IMR-90 (cell line): ENCODE measurements around the gene MYNN. TPM values are rescaled to one million over a fixed set of nuclear protein-coding genes. Genes with fewer than 3 reads are reported as not detected.

Experiments used
- ATAC-seq: fragments of 200-7000 bp; cut with Tn5 transposase; 2 replicates; pipeline ENCODE4 v1.9.1; 2020; ENCODE audit warnings: low read depth, mild to moderate bottlenecking, moderate library complexity
- BruUV-seq: library from RNA; stranded (reverse); fragments of 400-500 nt; replicated peaks from 2 replicates; lab custom pipeline; 2021; lab: Mats Ljungman, UMichigan
- CTCF ChIA-PET: fragments of 300-600 bp; formaldehyde crosslinking; extraction: SDS; loops from one replicate; lab custom pipeline; 2021; ENCODE audit warnings: antibody characterized with exemption; lab: Yijun Ruan, JAX
- POLR2A ChIA-PET: fragments of 300-600 bp; sonication (Branson Sonifier 250); formaldehyde crosslinking; loops from one replicate; lab custom pipeline; 2022; ENCODE audit warnings: antibody characterized with exemption; ENCODE audit not compliant: unreplicated experiment; lab: Charles Lee
- DNase-seq: peaks from one replicate; pipeline ENCODE4 v3.0.0; 2013
- H2AFZ ChIP-seq: replicated peaks from 2 replicates; pipeline ENCODE3; 2013; ENCODE audit warnings: low read length, mild to moderate bottlenecking; ENCODE audit not compliant: poor library complexity
- H2AK5ac ChIP-seq: 2 replicates; pipeline ENCODE4 v1.6.1; 2013; ENCODE audit warnings: low read depth, low read length, inconsistent platforms
- H2AK9ac ChIP-seq: replicated peaks from 2 replicates; pipeline ENCODE3; 2013; ENCODE audit warnings: mild to moderate bottlenecking, low read depth, low read length, moderate library complexity; ENCODE audit not compliant: poor library complexity
- H2BK120ac ChIP-seq: 2 replicates; pipeline ENCODE4 v1.6.1; 2013; ENCODE audit warnings: low read depth, low read length, inconsistent platforms
- H2BK15ac ChIP-seq: 3 replicates; pipeline ENCODE4 v1.6.1; 2013; ENCODE audit warnings: low read depth, low read length, inconsistent platforms
- H2BK20ac ChIP-seq: 2 replicates; pipeline ENCODE4 v1.6.1; 2013; ENCODE audit warnings: low read depth, mild to moderate bottlenecking, inconsistent platforms, low read length, moderate library complexity
- H2BK5ac ChIP-seq: 2 replicates; pipeline ENCODE4 v1.6.1; 2013; ENCODE audit warnings: mild to moderate bottlenecking, low read depth, low read length, inconsistent platforms; ENCODE audit not compliant: poor library complexity, severe bottlenecking
- H3K14ac ChIP-seq: replicated peaks from 2 replicates; pipeline ENCODE4 v1.6.1; 2013; ENCODE audit warnings: low read depth, low read length, inconsistent platforms
- H3K18ac ChIP-seq: 2 replicates; pipeline ENCODE4 v1.6.1; 2013; ENCODE audit warnings: low read depth, low read length, control low read depth
- H3K23ac ChIP-seq: 2 replicates; pipeline ENCODE4 v1.6.1; 2013; ENCODE audit warnings: low read depth, low read length, inconsistent platforms
- H3K27ac ChIP-seq: 2 replicates; pipeline ENCODE4 v1.5.1; 2013; ENCODE audit warnings: mild to moderate bottlenecking, control low read depth, low read length; ENCODE audit not compliant: insufficient read depth
- H3K27me3 ChIP-seq: 2 replicates; pipeline ENCODE4 v1.6.1; 2013; ENCODE audit warnings: low read length; ENCODE audit not compliant: control insufficient read depth, insufficient read depth
- H3K36me3 ChIP-seq: 2 replicates; pipeline ENCODE4 v1.6.1; 2013; ENCODE audit warnings: low read length, mixed read lengths; ENCODE audit not compliant: control insufficient read depth, insufficient read depth
- H3K4ac ChIP-seq: 2 replicates; pipeline ENCODE4 v1.6.1; 2013; ENCODE audit warnings: low read depth, low read length, inconsistent platforms
- H3K4me1 ChIP-seq: 2 replicates; pipeline ENCODE4 v1.6.1; 2013; ENCODE audit warnings: low read length, mixed read lengths; ENCODE audit not compliant: control insufficient read depth, insufficient read depth
- H3K4me2 ChIP-seq: 2 replicates; pipeline ENCODE4 v1.6.1; 2013; ENCODE audit warnings: low read depth, mild to moderate bottlenecking, control low read depth, low read length, moderate library complexity
- H3K4me3 ChIP-seq: 2 replicates; pipeline ENCODE4 v1.5.1; 2013; ENCODE audit warnings: low read depth, mild to moderate bottlenecking, control low read depth, low read length, moderate library complexity; ENCODE audit not compliant: insufficient read depth
- H3K56ac ChIP-seq: 2 replicates; pipeline ENCODE4 v1.6.1; 2013; ENCODE audit warnings: low read length, inconsistent platforms; ENCODE audit not compliant: insufficient read depth; ENCODE audit errors: extremely low read depth
- H3K79me1 ChIP-seq, 2 experiments: 2 replicates each; pipeline ENCODE4 v1.6.1; 2013; ENCODE audit warnings: low read length in 2 of 2, inconsistent platforms in 1 of 2, low read depth in 1 of 2
- H3K9ac ChIP-seq: 2 replicates; pipeline ENCODE4 v1.6.1; 2013; ENCODE audit warnings: low read depth, low read length, control low read depth
- H3K9me1 ChIP-seq: 2 replicates; pipeline ENCODE4 v1.6.1; 2013; ENCODE audit warnings: low read length, inconsistent platforms; ENCODE audit not compliant: insufficient read depth
- H3K9me3 ChIP-seq: 2 replicates; pipeline ENCODE4 v1.6.1; 2013; ENCODE audit warnings: low read length; ENCODE audit not compliant: control insufficient read depth, insufficient read depth
- H4K20me1 ChIP-seq: 2 replicates; pipeline ENCODE4 v1.6.1; 2013; ENCODE audit warnings: low read length, inconsistent platforms; ENCODE audit not compliant: insufficient read depth
- H4K5ac ChIP-seq: 2 replicates; pipeline ENCODE4 v1.6.1; 2013; ENCODE audit warnings: mild to moderate bottlenecking, low read depth, low read length, control low read depth
- H4K8ac ChIP-seq, 2 experiments: 2 replicates each; pipeline ENCODE4 v1.6.1; 2013; ENCODE audit warnings: low read depth in 2 of 2, low read length in 2 of 2, control low read depth in 1 of 2, inconsistent platforms in 1 of 2
- H4K91ac ChIP-seq: 2 replicates; pipeline ENCODE4 v1.6.1; 2013; ENCODE audit warnings: low read depth, low read length, inconsistent platforms; ENCODE audit not compliant: insufficient read depth
- BHLHE40 ChIP-seq: fragments of 150-350 bp; IDR thresholded peaks from 2 replicates; pipeline ENCODE4 v1.6.1; 2016; ENCODE audit warnings: mild to moderate bottlenecking, low read depth, low read length
- CEBPB ChIP-seq: IDR thresholded peaks from 2 replicates; pipeline ENCODE4 v1.6.1; 2012; ENCODE audit warnings: low read depth, low read length, improper control_type of control experiment
- CHD1 ChIP-seq: IDR thresholded peaks from 2 replicates; pipeline ENCODE4 v1.6.1; 2012; ENCODE audit warnings: low read depth, low read length, improper control_type of control experiment
- CTCF ChIP-seq: conservative IDR thresholded peaks from 2 replicates; pipeline ENCODE4 v1.5.1; 2012; ENCODE audit warnings: mild to moderate bottlenecking, low read depth, low read length, improper control_type of control experiment
- FOS ChIP-seq: fragments of 150-350 bp; IDR thresholded peaks from 2 replicates; pipeline ENCODE4 v1.6.1; 2016; ENCODE audit warnings: low read depth, low read length
- MAFK ChIP-seq: IDR thresholded peaks from 2 replicates; pipeline ENCODE4 v1.6.1; 2012; ENCODE audit warnings: low read depth, low read length, improper control_type of control experiment
- MAZ ChIP-seq: IDR thresholded peaks from 2 replicates; pipeline ENCODE4 v1.6.1; 2012; ENCODE audit warnings: low read depth, mild to moderate bottlenecking, low read length, improper control_type of control experiment, moderate library complexity, borderline replicate concordance
- MXI1 ChIP-seq: IDR thresholded peaks from 2 replicates; pipeline ENCODE4 v1.6.1; 2012; ENCODE audit warnings: low read depth, mild to moderate bottlenecking, low read length, moderate library complexity, borderline replicate concordance
- NFE2L2 ChIP-seq: fragments of 150-350 bp; IDR thresholded peaks from 2 replicates; pipeline ENCODE4 v1.6.1; 2016; ENCODE audit warnings: low read depth, mild to moderate bottlenecking, low read length
- POLR2A ChIP-seq: IDR thresholded peaks from 2 replicates; pipeline ENCODE4 v1.6.1; 2012; ENCODE audit warnings: mild to moderate bottlenecking, low read depth, low read length
- RAD21 ChIP-seq: IDR thresholded peaks from 2 replicates; pipeline ENCODE4 v1.6.1; 2012; ENCODE audit warnings: low read length, improper control_type of control experiment
- RCOR1 ChIP-seq: IDR thresholded peaks from 2 replicates; pipeline ENCODE4 v1.6.1; 2012; ENCODE audit warnings: mild to moderate bottlenecking, low read length, improper control_type of control experiment; ENCODE audit not compliant: insufficient replicate concordance
- RFX5 ChIP-seq: IDR thresholded peaks from 2 replicates; pipeline ENCODE4 v1.8.0; 2012; ENCODE audit warnings: low read depth, mild to moderate bottlenecking, low read length, moderate library complexity
- SMC3 ChIP-seq: fragments of 150-350 bp; IDR thresholded peaks from 2 replicates; pipeline ENCODE4 v1.6.1; 2016; ENCODE audit warnings: low read depth, mild to moderate bottlenecking, antibody characterized with exemption, low read length, moderate library complexity
- WGBS, 2 experiments: methylation state at CpG; one replicate each; pipeline versions ENCODE4 v1.1.5 to v1.1.7; 2013; ENCODE audit warnings: missing lambda C conversion rate in 2 of 2; ENCODE audit not compliant: insufficient read length in 1 of 2; ENCODE audit errors: extremely low coverage in 2 of 2; 5-methylcytosine and 5-hydroxymethylcytosine counted together
- dilution Hi-C: fragments of 300-500 bp; cut with HindIII; formaldehyde crosslinking; loops from one replicate; pipeline ENCODE4 v1.14.3; 2018; ENCODE audit warnings: low sequenced_read_pairs; ENCODE audit not compliant: unreplicated experiment
- in situ Hi-C: fragments of 300-500 bp; cut with MboI; formaldehyde crosslinking; loops from 3 replicates; pipeline ENCODE4 v1.14.3; 2019; ENCODE audit warnings: low sequenced_read_pairs, inconsistent platforms, mixed read lengths
- intact Hi-C: fragments of 100-400 bp; cut with micrococcal nuclease; formaldehyde crosslinking; loops from 2 replicates; pipeline ENCODE4 v1.10.0; 2022
- polyA plus RNA-seq, 3 experiments: library from polyadenylated mRNA; depleted of rRNA; stranded (reverse); fragments of >200 nt; gene quantifications; 2 replicates each; pipeline ENCODE4 v1.2.3, GENCODE V29; 2012; ENCODE audit warnings: low replicate concordance in 1 of 3
- total RNA-seq: library from RNA; depleted of rRNA; stranded (reverse); fragments of >200 nt; gene quantifications from 2 replicates; pipeline ENCODE4 v1.2.3, GENCODE V29; 2012
- TF ChIP-seq, protein P1 (sequence below): fragments of 150-350 bp; IDR thresholded peaks from 2 replicates; pipeline ENCODE4 v1.6.1; 2016; ENCODE audit warnings: low read depth, mild to moderate bottlenecking, low read length, moderate library complexity, borderline replicate concordance
- TF ChIP-seq, protein P2 (sequence below): fragments of 150-350 bp; IDR thresholded peaks from 2 replicates; pipeline ENCODE4 v1.6.1; 2017; ENCODE audit warnings: mild to moderate bottlenecking, antibody characterized with exemption, low read length, low read depth

The MYNN gene
- total and polyA plus RNA-seq, 2 of the 4 experiments (the other 2 are of a cell fraction): 11.8 to 26.9 TPM

- no peak overlapping the region for H3K9ac ChIP-seq
- H2BK5ac ChIP-seq: no peak overlapping the region
- H3K56ac ChIP-seq: no peak overlapping the region
- H3K23ac ChIP-seq: no peak overlapping the region
- dilution Hi-C loops (no loop called here), intact Hi-C loops (no loop called here), in situ Hi-C loops (loop anchor here (25.0 kb wide), 1 partner anchor 1668 kb away; the partner anchor contains the start of gene GOLIM4)
- no CpG with 5 or more reads among the region's 2 CpGs for WGBS, 2 experiments
- no peak overlapping the region for H3K18ac ChIP-seq
- H3K27me3 ChIP-seq: no peaks in the 10 kb centered on the region
- no peak overlapping the region for H2BK120ac ChIP-seq
- no peak overlapping the region for H3K4ac ChIP-seq
- H3K27ac ChIP-seq: no peak overlapping the region
- no peak overlapping the region for H4K91ac ChIP-seq
- no peak overlapping the region for H3K14ac ChIP-seq
- H4K20me1 ChIP-seq: no peaks in the 10 kb centered on the region
- TF ChIP-seq MAZ: no peak
- no peak for TF ChIP-seq RFX5
- TF ChIP-seq CEBPB: no peak
- no peak for TF ChIP-seq MAFK
- TF ChIP-seq MXI1: no peak
- TF ChIP-seq, protein P1, sequence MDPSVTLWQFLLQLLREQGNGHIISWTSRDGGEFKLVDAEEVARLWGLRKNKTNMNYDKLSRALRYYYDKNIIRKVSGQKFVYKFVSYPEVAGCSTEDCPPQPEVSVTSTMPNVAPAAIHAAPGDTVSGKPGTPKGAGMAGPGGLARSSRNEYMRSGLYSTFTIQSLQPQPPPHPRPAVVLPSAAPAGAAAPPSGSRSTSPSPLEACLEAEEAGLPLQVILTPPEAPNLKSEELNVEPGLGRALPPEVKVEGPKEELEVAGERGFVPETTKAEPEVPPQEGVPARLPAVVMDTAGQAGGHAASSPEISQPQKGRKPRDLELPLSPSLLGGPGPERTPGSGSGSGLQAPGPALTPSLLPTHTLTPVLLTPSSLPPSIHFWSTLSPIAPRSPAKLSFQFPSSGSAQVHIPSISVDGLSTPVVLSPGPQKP: no peak
- no peak for TF ChIP-seq NFE2L2
- no peak for TF ChIP-seq POLR2A
- TF ChIP-seq CHD1: no peak
- no peak for TF ChIP-seq RCOR1
- TF ChIP-seq, protein P2, sequence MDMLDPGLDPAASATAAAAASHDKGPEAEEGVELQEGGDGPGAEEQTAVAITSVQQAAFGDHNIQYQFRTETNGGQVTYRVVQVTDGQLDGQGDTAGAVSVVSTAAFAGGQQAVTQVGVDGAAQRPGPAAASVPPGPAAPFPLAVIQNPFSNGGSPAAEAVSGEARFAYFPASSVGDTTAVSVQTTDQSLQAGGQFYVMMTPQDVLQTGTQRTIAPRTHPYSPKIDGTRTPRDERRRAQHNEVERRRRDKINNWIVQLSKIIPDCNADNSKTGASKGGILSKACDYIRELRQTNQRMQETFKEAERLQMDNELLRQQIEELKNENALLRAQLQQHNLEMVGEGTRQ: no peak
- no peak for TF ChIP-seq RAD21
- TF ChIP-seq FOS: no peak
- no peak for TF ChIP-seq BHLHE40
- no peak for TF ChIP-seq SMC3
- TF ChIP-seq CTCF: no peak
- H2BK20ac ChIP-seq: no peak overlapping the region
- peaks cover 5% of the 10 kb centered on the region; the same call in 1 of the 2 replicates for H3K4me1 ChIP-seq
- H3K36me3 ChIP-seq: no peaks in the 10 kb centered on the region
- H2AK9ac ChIP-seq: no peak overlapping the region
- H4K8ac ChIP-seq: no peak overlapping the region
- no peak overlapping the region for H3K4me3 ChIP-seq
- no peak overlapping the region for H3K4me2 ChIP-seq
- H2AK5ac ChIP-seq: no peak overlapping the region
- no peaks in the 10 kb centered on the region for H3K79me1 ChIP-seq
- ATAC-seq: no peak
- ChIA-PET CTCF (no interaction called here), POLR2A (no interaction called here)
- no TSS peak for BruUV-seq
- H3K9me1 ChIP-seq: no peaks in the 10 kb centered on the region
- no peak overlapping the region for H2AFZ ChIP-seq
- DNase-seq: no peak
- no peak overlapping the region for H2BK15ac ChIP-seq
- H3K9me3 ChIP-seq: peaks cover 2% of the 10 kb centered on the region; the same call in 1 of the 2 replicates
- no peak overlapping the region for H4K5ac ChIP-seq
Observed at GRCh38 chr3:169755488-169755887, 17.7 kb upstream of the MYNN start.
